Liver (tissue), 9 donors: Measurements from ENCODE around the gene CD79A. TPM values are rescaled to one million over a fixed set of nuclear protein-coding genes. Genes with fewer than 3 reads are reported as not detected.

Experiments
- DNase-seq: peaks from one replicate; pipeline ENCODE4 v3.0.0-alpha.2; 2017; ENCODE audit warnings: low spot score
- H3K27ac ChIP-seq, 2 donors: one replicate each; pipeline ENCODE4 v1.7.0; 2013; ENCODE audit warnings: inconsistent platforms in 2 of 2, low read length in 2 of 2, control low read depth in 1 of 2, low read depth in 1 of 2, mild to moderate bottlenecking in 1 of 2
- H3K27me3 ChIP-seq, 4 donors: one replicate each; pipeline versions ENCODE4 v1.6.1 to v1.7.0; 2013; ENCODE audit warnings: low read length in 3 of 4, inconsistent platforms in 1 of 4, mild to moderate bottlenecking in 1 of 4, moderate library complexity in 1 of 4; ENCODE audit not compliant: control insufficient read depth in 4 of 4, insufficient read depth in 4 of 4
- H3K36me3 ChIP-seq, 4 donors: one replicate each; pipeline versions ENCODE4 v1.6.1 to v1.7.0; 2013; ENCODE audit warnings: low read length in 3 of 4, mild to moderate bottlenecking in 3 of 4, low read depth in 1 of 4, moderate library complexity in 1 of 4; ENCODE audit not compliant: control insufficient read depth in 4 of 4, insufficient read depth in 3 of 4
- H3K4me1 ChIP-seq, 4 donors: one replicate each; pipeline versions ENCODE4 v1.6.1 to v1.7.0; 2013; ENCODE audit warnings: low read length in 3 of 4, mild to moderate bottlenecking in 3 of 4, moderate library complexity in 1 of 4; ENCODE audit not compliant: control insufficient read depth in 4 of 4, insufficient read depth in 4 of 4
- H3K4me3 ChIP-seq, 3 donors: one replicate each; pipeline versions ENCODE4 v1.6.1 to v1.7.0; 2013; ENCODE audit warnings: low read length in 3 of 3, control low read depth in 1 of 3, low read depth in 1 of 3, mild to moderate bottlenecking in 1 of 3
- H3K9ac ChIP-seq, 2 donors: one replicate each; pipeline ENCODE4 v1.7.0; 2013; ENCODE audit warnings: low read length in 2 of 2, mild to moderate bottlenecking in 2 of 2, moderate library complexity in 2 of 2, control low read depth in 1 of 2, low read depth in 1 of 2
- H3K9me3 ChIP-seq, 4 donors: one replicate each; pipeline versions ENCODE4 v1.6.1 to v1.7.0; 2013; ENCODE audit warnings: low read length in 3 of 4; ENCODE audit not compliant: control insufficient read depth in 4 of 4
- ATF3 ChIP-seq: IDR thresholded peaks from 2 replicates; pipeline ENCODE4 v1.6.1; 2016; ENCODE audit warnings: antibody characterized with exemption
- CTCF ChIP-seq: fragments of 150-350 bp; IDR thresholded peaks from 2 replicates; pipeline ENCODE4 v1.5.1; 2017; ENCODE audit warnings: improper control_type of control experiment, low read depth, low read length; ENCODE audit not compliant: missing input control
- EGR1 ChIP-seq, 2 donors: IDR thresholded peaks; 2 replicates each; pipeline ENCODE4 v1.6.1; 2016 to 2018; ENCODE audit warnings: antibody characterized with exemption in 2 of 2, low read depth in 2 of 2
- FOXA1 ChIP-seq: IDR thresholded peaks from 2 replicates; pipeline ENCODE4 v1.6.1; 2016; ENCODE audit warnings: antibody characterized with exemption
- FOXA2 ChIP-seq: IDR thresholded peaks from 2 replicates; pipeline ENCODE4 v1.6.1; 2016; ENCODE audit warnings: antibody characterized with exemption
- GABPA ChIP-seq, 2 donors: IDR thresholded peaks in 1 of 2; conservative IDR thresholded peaks in 1 of 2; 2 replicates each; pipeline ENCODE4 v1.6.1; 2016; ENCODE audit warnings: antibody characterized with exemption in 2 of 2, mild to moderate bottlenecking in 1 of 2, moderate library complexity in 1 of 2
- HNF4A ChIP-seq, 2 donors: conservative IDR thresholded peaks; 2 replicates each; pipeline ENCODE4 v1.6.1; 2016; ENCODE audit warnings: antibody characterized with exemption in 2 of 2, mild to moderate bottlenecking in 2 of 2
- HNF4G ChIP-seq: IDR thresholded peaks from 2 replicates; pipeline ENCODE4 v1.6.1; 2016; ENCODE audit warnings: antibody characterized with exemption
- MAX ChIP-seq: IDR thresholded peaks from 2 replicates; pipeline ENCODE4 v1.6.1; 2016; ENCODE audit warnings: antibody characterized with exemption
- NR2F2 ChIP-seq: IDR thresholded peaks from 2 replicates; pipeline ENCODE4 v1.6.1; 2016; ENCODE audit warnings: antibody characterized with exemption
- RAD21 ChIP-seq, 2 donors: IDR thresholded peaks; 2 replicates each; pipeline ENCODE4 v1.6.1; 2016; ENCODE audit warnings: antibody characterized with exemption in 2 of 2, mild to moderate bottlenecking in 2 of 2
- RXRA ChIP-seq, 2 donors: IDR thresholded peaks; 2 replicates each; pipeline ENCODE4 v1.6.1; 2017 to 2018; ENCODE audit warnings: antibody characterized with exemption in 2 of 2, mild to moderate bottlenecking in 1 of 2
- SP1 ChIP-seq: IDR thresholded peaks from 2 replicates; pipeline ENCODE4 v1.6.1; 2018; ENCODE audit warnings: antibody characterized with exemption, mild to moderate bottlenecking
- TAF1 ChIP-seq: conservative IDR thresholded peaks from 2 replicates; pipeline ENCODE4 v1.6.1; 2016; ENCODE audit warnings: antibody characterized with exemption, mild to moderate bottlenecking
- YY1 ChIP-seq: IDR thresholded peaks from 2 replicates; pipeline ENCODE4 v1.6.1; 2016; ENCODE audit warnings: antibody characterized with exemption, mild to moderate bottlenecking
- ZBTB33 ChIP-seq: IDR thresholded peaks from 2 replicates; pipeline ENCODE4 v1.6.1; 2016; ENCODE audit warnings: antibody characterized with exemption
- WGBS: extraction: QIAGEN DNeasy Blood & Tissue Kit; methylation state at CpG from one replicate; pipeline ENCODE4 v1.1.7; 2013; 5-methylcytosine and 5-hydroxymethylcytosine counted together
- polyA plus RNA-seq, 2 donors: library from polyadenylated mRNA; stranded (reverse) in 1 of 2; unstranded in 1 of 2; fragments of 200-250 nt in 1 of 2; fragments of >200 nt in 1 of 2; fragmentation: Nextera tagmentation in 1 of 2; extraction: Ambion mirVana in 1 of 2; gene quantifications; one replicate each; pipeline versions ENCODE4 v1.2.1 to v1.2.3, GENCODE V29; 2013 to 2015
- total RNA-seq, 2 donors: library from RNA; depleted of rRNA; stranded (reverse); fragments of >200 nt; gene quantifications; one replicate each; pipeline ENCODE4 v1.2.3, GENCODE V29; 2014
- donor health status: healthy.
- donor health status: healthy.
- donor health status: healthy.
- donor health status: healthy.
- donor health status: healthy.

Gene CD79A
- total and polyA plus RNA-seq, 4 donors, result 0.43 to 5.0 (median 2.0) TPM

GRCh38 chr19:41886761-41887710 lies 10.0 kb downstream of the CD79A start:
- Histone ChIP-seq H3K27me3 (no peaks in the 10 kb centered on the region), H3K9me3 (no peaks in the 10 kb centered on the region), H3K4me1 (peaks cover 0 to 25% (median 17%) of the 10 kb centered on the region in 4 donors), H3K9ac (no peak overlapping the region), H3K27ac (peak overlapping the region in 1 of 2 donors; percentile 51), H3K4me3 (no peak overlapping the region), H3K36me3 (peaks cover 3 to 15% (median 6%) of the 10 kb centered on the region in 4 donors)
- DNase-seq, result no peak
- WGBS, result 72% methylated on average over 13 of the region's 13 CpGs
- TF ChIP-seq NR2F2, result no peak
- TF ChIP-seq YY1, result no peak
- TF ChIP-seq ATF3, result no peak
- no peak for TF ChIP-seq FOXA1
- TF ChIP-seq RXRA (IDR thresholded peaks at IDR 0.05), result no peak
- TF ChIP-seq MAX, result no peak
- TF ChIP-seq EGR1 (IDR thresholded peaks at IDR 0.05; ENCODE audit: low read depth in 2 of 2), result no peak

- Histone ChIP-seq H3K27me3 (no peaks in the 10 kb centered on the region), H3K4me3 (no peak overlapping the region), H3K4me1 (peaks cover 0 to 20% (median 15%) of the 10 kb centered on the region in 4 donors), H3K9ac (no peak overlapping the region), H3K27ac (peak overlapping the region in 1 of 2 donors; percentile 51), H3K9me3 (no peaks in the 10 kb centered on the region), H3K36me3 (peaks cover 3 to 21% (median 6%) of the 10 kb centered on the region in 4 donors)
- TF ChIP-seq FOXA1 (no peak), CTCF (peak; percentile 5), RAD21 (IDR thresholded peaks at IDR 0.05) (no peak)
- DNase-seq, result no peak
- 69% methylated on average over 17 of the region's 17 CpGs for WGBS
Observed at GRCh38 chr19:41887711-41888382, 10.8 kb downstream of the CD79A start.

- Histone ChIP-seq H3K27me3 (no peaks in the 10 kb centered on the region), H3K4me1 (peaks cover 0 to 20% (median 10%) of the 10 kb centered on the region in 4 donors), H3K27ac (no peak overlapping the region), H3K9me3 (no peaks in the 10 kb centered on the region), H3K4me3 (no peak overlapping the region), H3K9ac (no peak overlapping the region), H3K36me3 (peaks cover 3 to 23% (median 6%) of the 10 kb centered on the region in 4 donors)
- 93% methylated on average over 12 of the region's 12 CpGs for WGBS
- no peak for DNase-seq
- no peak for TF ChIP-seq FOXA1
- no peak for TF ChIP-seq ZBTB33
- no peak for TF ChIP-seq FOXA2
- no peak for TF ChIP-seq MAX
- TF ChIP-seq SP1, result no peak
- no peak for TF ChIP-seq YY1
- no peak for TF ChIP-seq RXRA (IDR thresholded peaks at IDR 0.05)
- TF ChIP-seq HNF4G, result no peak
- TF ChIP-seq HNF4A (conservative IDR thresholded peaks at IDR 0.05), result no peak
- TF ChIP-seq CTCF, result no peak
- TF ChIP-seq TAF1, result no peak
- no peak for TF ChIP-seq RAD21 (IDR thresholded peaks at IDR 0.05)
- no peak for TF ChIP-seq GABPA (IDR thresholded peaks at IDR 0.05 in 1 of 2, conservative IDR thresholded peaks at IDR 0.05 in 1 of 2)
Observed at GRCh38 chr19:41888926-41889325, 11.8 kb downstream of the CD79A start.
